BLaER1 treated with 17β-estradiol and CSF1 and Interleukin-3, amounts not matched to agents 10 nM and 100 nM (cell line): ENCODE results near the gene PSMA6.
"Not testable (repeated sequence)": the region's sequence is repeated elsewhere in the genome, so short reads cannot be mapped to it uniquely, and the experiment has no call there.

ENCODE experiments used
- H3K27ac ChIP-seq, 11 experiments: shearing (Covaris generic); formaldehyde crosslinking; 2 replicates each; pipeline ENCODE4 v1.8.1; 2022
- H3K27me3 ChIP-seq, 11 experiments: shearing (Covaris generic); formaldehyde crosslinking; 2 replicates each; pipeline ENCODE4 v1.8.1; 2022
- H3K36me3 ChIP-seq, 11 experiments: shearing (Covaris generic); formaldehyde crosslinking; 2 replicates each; pipeline ENCODE4 v1.8.1; 2022
- H3K4me1 ChIP-seq, 10 experiments: shearing (Covaris generic); formaldehyde crosslinking; 2 replicates each; pipeline ENCODE4 v1.8.1; 2022
- H3K4me2 ChIP-seq, 11 experiments: shearing (Covaris generic); formaldehyde crosslinking; 2 replicates each; pipeline ENCODE4 v1.8.1; 2022
- H3K4me3 ChIP-seq, 10 experiments: shearing (Covaris generic); formaldehyde crosslinking; 2 replicates each; pipeline ENCODE4 v1.8.1; 2022
- H3K9ac ChIP-seq, 11 experiments: shearing (Covaris generic); formaldehyde crosslinking; 2 replicates each; pipeline ENCODE4 v1.8.1; 2022
- H3K9me3 ChIP-seq, 11 experiments: shearing (Covaris generic); formaldehyde crosslinking; replicated peaks in 1 of 11; 2 replicates each; pipeline ENCODE4 v1.8.1; 2022
- H4K20me1 ChIP-seq, 11 experiments: shearing (Covaris generic); formaldehyde crosslinking; 2 replicates each; pipeline ENCODE4 v1.8.1; 2022
- Cebpa-rat ChIP-seq, 11 experiments: shearing (Covaris generic); IDR thresholded peaks; 2 replicates each; pipeline ENCODE4 v1.8.1; 2022

The PSMA6 gene

GRCh38 chr14:35252451-35252868 lies 39.7 kb upstream of the PSMA6 start:
- Histone ChIP-seq H4K20me1 (no peaks in the 10 kb centered on the region), H3K27me3 (no peaks in the 10 kb centered on the region), H3K36me3 (peaks cover 0 to 42% (median 7%) of the 10 kb centered on the region in 11 experiments; a peak in 9 of 22 replicates), H3K9me3 (peaks cover 0 to 3% (median 0%) of the 10 kb centered on the region in 11 experiments; a peak in 1 of 22 replicates), H3K4me2 (no peak overlapping the region), H3K9ac (no peak overlapping the region), H3K4me3 (no peak overlapping the region), H3K27ac (no peak overlapping the region), H3K4me1 (peaks cover 9 to 22% (median 12%) of the 10 kb centered on the region in 10 experiments; a peak in 18 of 20 replicates)
- TF ChIP-seq Cebpa-rat (IDR thresholded peaks at IDR 0.05): no peak

- H3K4me2 ChIP-seq, H3K9ac ChIP-seq, H3K27me3 ChIP-seq, H3K9me3 ChIP-seq, H3K27ac ChIP-seq, H4K20me1 ChIP-seq, H3K4me3 ChIP-seq: not testable (repeated sequence)
- Histone ChIP-seq H3K4me1 (peaks cover 9 to 22% (median 14%) of the 10 kb centered on the region in 10 experiments; a peak in 18 of 20 replicates), H3K36me3 (peaks cover 0 to 39% (median 7%) of the 10 kb centered on the region in 11 experiments; a peak in 9 of 22 replicates)
These were observed 39.1 kb upstream of the PSMA6 start for GRCh38 chr14:35253056-35253455.

- H3K9ac ChIP-seq, H3K4me3 ChIP-seq, H3K27ac ChIP-seq, H3K27me3 ChIP-seq, H4K20me1 ChIP-seq, H3K9me3 ChIP-seq: not testable (repeated sequence)
- H3K36me3 ChIP-seq: peaks cover 0 to 28% (median 4%) of the 10 kb centered on the region in 11 experiments; a peak in 8 of 22 replicates
- H3K4me2 ChIP-seq: peak overlapping the region in 10 of 11 experiments; percentile 26 to 74 (median 45); a peak in 18 of 22 replicates
- peaks cover 9 to 22% (median 14%) of the 10 kb centered on the region in 10 experiments; a peak in 18 of 20 replicates for H3K4me1 ChIP-seq
- peak in 4 of 11 experiments; percentile 9 to 37 (median 12); a peak in 1 of 22 replicates for TF ChIP-seq Cebpa-rat (IDR thresholded peaks at IDR 0.05)
These were observed 38.1 kb upstream of the PSMA6 start for GRCh38 chr14:35254034-35254622.

- H4K20me1 ChIP-seq: no peaks in the 10 kb centered on the region
- H3K4me1 ChIP-seq: peaks cover 9 to 22% (median 14%) of the 10 kb centered on the region in 10 experiments; a peak in 18 of 20 replicates
- H3K27ac ChIP-seq: no peak overlapping the region
- H3K4me3 ChIP-seq: no peak overlapping the region
- no peak overlapping the region for H3K9ac ChIP-seq
- peak overlapping the region in 10 of 11 experiments; percentile 26 to 74 (median 45); a peak in 19 of 22 replicates for H3K4me2 ChIP-seq
- TF ChIP-seq Cebpa-rat (IDR thresholded peaks at IDR 0.05): no peak
- H3K36me3 ChIP-seq: peaks cover 0 to 23% (median 5%) of the 10 kb centered on the region in 11 experiments; a peak in 9 of 22 replicates
- H3K9me3 ChIP-seq: peaks cover 0 to 3% (median 0%) of the 10 kb centered on the region in 11 experiments; a peak in 1 of 22 replicates
- H3K27me3 ChIP-seq: no peaks in the 10 kb centered on the region
These were observed 37.4 kb upstream of the PSMA6 start for GRCh38 chr14:35254736-35255135.

- no peaks in the 10 kb centered on the region for H4K20me1 ChIP-seq
- H3K9me3 ChIP-seq: peaks cover 6 to 11% (median 9%) of the 10 kb centered on the region in 11 experiments
- H3K36me3 ChIP-seq: peaks cover 4 to 24% (median 13%) of the 10 kb centered on the region in 11 experiments; a peak in 20 of 22 replicates
- no peak overlapping the region for H3K27ac ChIP-seq
- H3K4me1 ChIP-seq: peaks cover 9 to 19% (median 14%) of the 10 kb centered on the region in 10 experiments; a peak in 18 of 20 replicates
- H3K27me3 ChIP-seq: no peaks in the 10 kb centered on the region
- no peak overlapping the region for H3K4me3 ChIP-seq
- no peak for TF ChIP-seq Cebpa-rat (IDR thresholded peaks at IDR 0.05)
- H3K9ac ChIP-seq: no peak overlapping the region
- H3K4me2 ChIP-seq: no peak overlapping the region
These were observed 36.5 kb upstream of the PSMA6 start for GRCh38 chr14:35255711-35256110.

- no peaks in the 10 kb centered on the region for H3K27me3 ChIP-seq
- H3K9ac ChIP-seq: no peak overlapping the region
- no peak overlapping the region for H3K4me2 ChIP-seq
- peaks cover 19 to 35% (median 27%) of the 10 kb centered on the region in 10 experiments for H3K4me1 ChIP-seq
- no peak overlapping the region for H3K27ac ChIP-seq
- H3K4me3 ChIP-seq: no peak overlapping the region
- peaks cover 10 to 23% (median 18%) of the 10 kb centered on the region in 11 experiments; a peak in 20 of 22 replicates for H3K36me3 ChIP-seq
- peaks cover 10 to 16% (median 14%) of the 10 kb centered on the region in 11 experiments for H3K9me3 ChIP-seq
- TF ChIP-seq Cebpa-rat (IDR thresholded peaks at IDR 0.05): no peak
- H4K20me1 ChIP-seq: no peaks in the 10 kb centered on the region
These were observed 34.4 kb upstream of the PSMA6 start for GRCh38 chr14:35257809-35258208.

GRCh38 chr14:35258420-35258819 lies 33.8 kb upstream of the PSMA6 start:
- peaks cover 20 to 37% (median 27%) of the 10 kb centered on the region in 10 experiments for H3K4me1 ChIP-seq
- no peaks in the 10 kb centered on the region for H3K27me3 ChIP-seq
- peaks cover 10 to 16% (median 14%) of the 10 kb centered on the region in 11 experiments for H3K9me3 ChIP-seq
- H3K9ac ChIP-seq: no peak overlapping the region
- no peak overlapping the region for H3K4me2 ChIP-seq
- H4K20me1 ChIP-seq: no peaks in the 10 kb centered on the region
- no peak overlapping the region for H3K4me3 ChIP-seq
- peaks cover 10 to 23% (median 18%) of the 10 kb centered on the region in 11 experiments; a peak in 20 of 22 replicates for H3K36me3 ChIP-seq
- TF ChIP-seq Cebpa-rat (IDR thresholded peaks at IDR 0.05): no peak
- H3K27ac ChIP-seq: no peak overlapping the region

- Histone ChIP-seq H3K4me1 (peaks cover 11 to 23% (median 14%) of the 10 kb centered on the region in 10 experiments; a peak in 18 of 20 replicates), H3K27me3 (no peaks in the 10 kb centered on the region)
- no peak for TF ChIP-seq Cebpa-rat (IDR thresholded peaks at IDR 0.05)
These were observed 30.4 kb upstream of the PSMA6 start for GRCh38 chr14:35261774-35262173.

GRCh38 chr14:35262436-35262835 lies 29.7 kb upstream of the PSMA6 start:
- Histone ChIP-seq H3K4me2 (peak overlapping the region; percentile 22 to 59 (median 44); a peak in 18 of 22 replicates), H3K27me3 (no peaks in the 10 kb centered on the region), H3K36me3 (peaks cover 24 to 45% (median 33%) of the 10 kb centered on the region in 11 experiments; a peak in 21 of 22 replicates), H3K4me1 (peaks cover 11 to 22% (median 14%) of the 10 kb centered on the region in 10 experiments; a peak in 18 of 20 replicates), H3K9ac (0 out of 22 replicates have a peak overlapping the region, but pooled peaks of 1 of the 11 experiments have one; percentile 7), H4K20me1 (no peaks in the 10 kb centered on the region), H3K9me3 (peaks cover 10 to 16% (median 14%) of the 10 kb centered on the region in 11 experiments), H3K27ac (peak overlapping the region in 2 of 11 experiments; percentile 9 to 27; a peak in 1 of 22 replicates), H3K4me3 (no peak overlapping the region)
- no peak for TF ChIP-seq Cebpa-rat (IDR thresholded peaks at IDR 0.05)

More at GRCh38 chr14:35261774-35262173, 30.4 kb upstream of the PSMA6 start:
- Histone ChIP-seq H4K20me1 (no peaks in the 10 kb centered on the region), H3K9ac (no peak overlapping the region), H3K36me3 (peaks cover 18 to 38% (median 26%) of the 10 kb centered on the region in 11 experiments; a peak in 21 of 22 replicates), H3K4me3 (no peak overlapping the region), H3K27ac (peak overlapping the region in 1 of 11 experiments; percentile 30; a peak in 1 of 22 replicates), H3K4me2 (peak overlapping the region in 9 of 11 experiments; percentile 26 to 59 (median 31); a peak in 8 of 22 replicates), H3K9me3 (peaks cover 10 to 16% (median 14%) of the 10 kb centered on the region in 11 experiments)
